Measurements from ENCODE around the gene KLHDC9.
A peak's percentile ranks its signal among the peaks of the same experiment; 100 is the strongest.

Gene KLHDC9

GRCh38 chr1:161070761-161071160 lies 27.4 kb upstream of the KLHDC9 start:
- H3K4me3 ChIP-seq (ENCODE audit: low read depth, low read length): no peak overlapping the region
- no peak for TF ChIP-seq CTCF (IDR thresholded peaks at IDR 0.05; ENCODE audit: control insufficient read depth, extremely low read depth, insufficient read depth)
- no peak for DNase-seq (ENCODE audit: low read depth)

- DNase-seq (ENCODE audit: low read depth): peak; percentile 34
- peak; percentile 77 for TF ChIP-seq CTCF (IDR thresholded peaks at IDR 0.05; ENCODE audit: control insufficient read depth, extremely low read depth, insufficient read depth)
- H3K4me3 ChIP-seq (ENCODE audit: low read depth, low read length): no peak overlapping the region
Measured at GRCh38 chr1:161071886-161072371, 26.2 kb upstream of the KLHDC9 start.

GRCh38 chr1:161072751-161073449 lies 25.3 kb upstream of the KLHDC9 start:
- DNase-seq (ENCODE audit: low read depth): no peak
- H3K4me3 ChIP-seq (ENCODE audit: low read depth, low read length): no peak overlapping the region
- no peak for TF ChIP-seq CTCF (IDR thresholded peaks at IDR 0.05; ENCODE audit: control insufficient read depth, extremely low read depth, insufficient read depth)

- no peak for TF ChIP-seq CTCF (IDR thresholded peaks at IDR 0.05; ENCODE audit: control insufficient read depth, extremely low read depth, insufficient read depth)
- DNase-seq (ENCODE audit: low read depth): no peak
- H3K4me3 ChIP-seq (ENCODE audit: low read depth, low read length): no peak overlapping the region
Measured at GRCh38 chr1:161073474-161074121, 24.6 kb upstream of the KLHDC9 start.

- TF ChIP-seq CTCF (IDR thresholded peaks at IDR 0.05; ENCODE audit: control insufficient read depth, extremely low read depth, insufficient read depth): no peak
- DNase-seq (ENCODE audit: low read depth): no peak
- no peak overlapping the region for H3K4me3 ChIP-seq (ENCODE audit: low read depth, low read length)
Measured at GRCh38 chr1:161074676-161075368, 23.3 kb upstream of the KLHDC9 start.

GRCh38 chr1:161076410-161076809 lies 21.8 kb upstream of the KLHDC9 start:
- TF ChIP-seq CTCF (IDR thresholded peaks at IDR 0.05; ENCODE audit: control insufficient read depth, extremely low read depth, insufficient read depth): no peak
- no peak overlapping the region for H3K4me3 ChIP-seq (ENCODE audit: low read depth, low read length)
- no peak for DNase-seq (ENCODE audit: low read depth)
